HepG2 (cell line): Measurements from ENCODE around the gene DPH2.

ENCODE experiments used
- CBFB ChIP-seq: sonication (generic); formaldehyde crosslinking; IDR thresholded peaks from 2 replicates; pipeline ENCODE4 v1.4.0; 2020; ENCODE audit warnings: missing genetic modification reagents
- EZH2 ChIP-seq: conservative IDR thresholded peaks from 2 replicates; pipeline ENCODE4 v1.6.1; 2012; ENCODE audit warnings: mild to moderate bottlenecking, low read depth, low read length, moderate library complexity
- FOXM1 ChIP-seq: sonication (generic); formaldehyde crosslinking; IDR thresholded peaks from 2 replicates; pipeline ENCODE4 v1.5.0; 2020; ENCODE audit warnings: missing genetic modification reagents
- GABPA ChIP-seq, 2 experiments: IDR thresholded peaks; 2 replicates each; pipeline ENCODE4 v1.6.1; 2011 to 2016; ENCODE audit warnings: low read depth in 2 of 2, low read length in 1 of 2, missing biosample characterization in 1 of 2, missing genetic modification characterization in 1 of 2
- MTF2 ChIP-seq: sonication (generic); formaldehyde crosslinking; IDR thresholded peaks from 2 replicates; pipeline ENCODE4 v1.5.0; 2020; ENCODE audit warnings: missing genetic modification reagents, borderline replicate concordance
- NCOR1 ChIP-seq: fragments of 200-600 bp; sonication (generic); IDR thresholded peaks from 2 replicates; pipeline ENCODE4 v1.7.0; 2017; ENCODE audit warnings: antibody characterized with exemption, low read length, borderline replicate concordance
- NFE2L2 ChIP-seq: fragments of 150-350 bp; IDR thresholded peaks from 2 replicates; pipeline ENCODE4 v1.6.1; 2014; ENCODE audit warnings: low read length
- TAF1 ChIP-seq: sonication (generic); formaldehyde crosslinking; IDR thresholded peaks from 2 replicates; pipeline ENCODE4 v1.4.0; 2020; ENCODE audit warnings: missing genetic modification reagents
- XRCC5 ChIP-seq: fragments of 200-400 bp; formaldehyde crosslinking; optimal IDR thresholded peaks from 2 replicates; pipeline ENCODE3; 2017; ENCODE audit warnings: mild to moderate bottlenecking, low read length
- ZNF558 ChIP-seq: sonication (generic); formaldehyde crosslinking; IDR thresholded peaks from 2 replicates; pipeline ENCODE4 v1.9.0; 2022; ENCODE audit warnings: mild to moderate bottlenecking, missing genetic modification reagents, borderline replicate concordance
- ZNF7 ChIP-seq: IDR thresholded peaks from 2 replicates; pipeline ENCODE4 v1.6.1; 2016; ENCODE audit warnings: missing biosample characterization, missing genetic modification reagents
- TF ChIP-seq, protein P1 (sequence below): sonication (generic); formaldehyde crosslinking; IDR thresholded peaks from 2 replicates; pipeline ENCODE4 v1.5.0; 2020; ENCODE audit warnings: missing genetic modification reagents
- TF ChIP-seq, protein P2 (sequence below): sonication (generic); formaldehyde crosslinking; IDR thresholded peaks from 2 replicates; pipeline ENCODE4 v1.5.0; 2020; ENCODE audit warnings: mild to moderate bottlenecking, missing genetic modification reagents, moderate library complexity
- TF ChIP-seq, protein P3 (sequence below): sonication (generic); formaldehyde crosslinking; IDR thresholded peaks from 2 replicates; pipeline ENCODE4 v1.4.0; 2020; ENCODE audit warnings: mild to moderate bottlenecking, missing genetic modification reagents, borderline replicate concordance

DNA sequence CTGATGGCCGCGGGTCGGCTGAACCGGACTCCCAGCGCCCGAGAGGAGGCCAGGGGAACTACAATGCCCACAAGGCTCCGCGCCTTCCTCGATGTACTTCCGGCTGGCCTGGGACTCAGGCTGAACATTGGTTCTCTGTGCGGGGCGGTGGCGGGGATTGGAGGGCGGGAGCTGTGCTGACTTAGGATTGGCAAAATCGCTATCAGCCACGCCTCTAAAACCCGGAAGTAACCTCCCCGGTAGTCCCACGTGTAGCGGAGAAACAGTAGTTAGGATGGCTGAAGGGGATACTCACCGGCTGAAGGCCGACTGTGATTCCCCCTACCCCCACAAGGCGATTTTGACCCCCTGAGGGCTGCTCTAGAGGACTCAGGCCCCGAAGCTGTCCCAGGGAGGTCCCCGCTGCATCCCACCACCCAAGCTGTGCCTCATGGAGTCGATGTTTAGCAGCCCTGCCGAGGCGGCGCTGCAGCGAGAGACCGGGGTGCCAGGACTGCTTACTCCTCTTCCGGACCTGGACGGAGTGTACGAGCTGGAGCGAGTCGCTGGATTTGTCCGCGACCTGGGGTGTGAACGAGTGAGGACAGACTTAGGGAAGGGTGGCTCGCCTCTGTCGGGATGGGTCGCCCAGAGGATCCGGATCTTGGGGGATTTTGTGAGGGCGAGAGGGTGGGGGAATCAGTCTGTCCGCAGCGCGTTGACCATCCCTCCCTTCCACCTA lies at the start of gene DPH2:
- no peak for TF ChIP-seq CBFB
- TF ChIP-seq NFE2L2, result no peak
- TF ChIP-seq FOXM1 (CRISPR knock-in tag), result no peak
- no peak for TF ChIP-seq EZH2
- TF ChIP-seq, protein P1, sequence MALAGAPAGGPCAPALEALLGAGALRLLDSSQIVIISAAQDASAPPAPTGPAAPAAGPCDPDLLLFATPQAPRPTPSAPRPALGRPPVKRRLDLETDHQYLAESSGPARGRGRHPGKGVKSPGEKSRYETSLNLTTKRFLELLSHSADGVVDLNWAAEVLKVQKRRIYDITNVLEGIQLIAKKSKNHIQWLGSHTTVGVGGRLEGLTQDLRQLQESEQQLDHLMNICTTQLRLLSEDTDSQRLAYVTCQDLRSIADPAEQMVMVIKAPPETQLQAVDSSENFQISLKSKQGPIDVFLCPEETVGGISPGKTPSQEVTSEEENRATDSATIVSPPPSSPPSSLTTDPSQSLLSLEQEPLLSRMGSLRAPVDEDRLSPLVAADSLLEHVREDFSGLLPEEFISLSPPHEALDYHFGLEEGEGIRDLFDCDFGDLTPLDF (CRISPR knock-in tag), result no peak
- TF ChIP-seq GABPA (IDR thresholded peaks at IDR 0.05; ENCODE audit: low read depth, low read length), result no peak
- TF ChIP-seq GABPA (CRISPR knock-in tag; IDR thresholded peaks at IDR 0.05; ENCODE audit: low read depth), result peak; percentile 97
- peak; percentile 10 for TF ChIP-seq XRCC5
- 0 out of 2 replicates have a peak, but pooled peaks have one; percentile 21 for TF ChIP-seq TAF1 (CRISPR knock-in tag)
- TF ChIP-seq ZNF7 (CRISPR knock-in tag), result no peak
- TF ChIP-seq ZNF558 (CRISPR knock-in tag), result no peak
- TF ChIP-seq, protein P2, sequence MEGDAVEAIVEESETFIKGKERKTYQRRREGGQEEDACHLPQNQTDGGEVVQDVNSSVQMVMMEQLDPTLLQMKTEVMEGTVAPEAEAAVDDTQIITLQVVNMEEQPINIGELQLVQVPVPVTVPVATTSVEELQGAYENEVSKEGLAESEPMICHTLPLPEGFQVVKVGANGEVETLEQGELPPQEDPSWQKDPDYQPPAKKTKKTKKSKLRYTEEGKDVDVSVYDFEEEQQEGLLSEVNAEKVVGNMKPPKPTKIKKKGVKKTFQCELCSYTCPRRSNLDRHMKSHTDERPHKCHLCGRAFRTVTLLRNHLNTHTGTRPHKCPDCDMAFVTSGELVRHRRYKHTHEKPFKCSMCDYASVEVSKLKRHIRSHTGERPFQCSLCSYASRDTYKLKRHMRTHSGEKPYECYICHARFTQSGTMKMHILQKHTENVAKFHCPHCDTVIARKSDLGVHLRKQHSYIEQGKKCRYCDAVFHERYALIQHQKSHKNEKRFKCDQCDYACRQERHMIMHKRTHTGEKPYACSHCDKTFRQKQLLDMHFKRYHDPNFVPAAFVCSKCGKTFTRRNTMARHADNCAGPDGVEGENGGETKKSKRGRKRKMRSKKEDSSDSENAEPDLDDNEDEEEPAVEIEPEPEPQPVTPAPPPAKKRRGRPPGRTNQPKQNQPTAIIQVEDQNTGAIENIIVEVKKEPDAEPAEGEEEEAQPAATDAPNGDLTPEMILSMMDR (CRISPR knock-in tag), result peak; percentile 40
- TF ChIP-seq MTF2 (CRISPR knock-in tag), result no peak
- TF ChIP-seq NCOR1, result no peak
- TF ChIP-seq, protein P3, sequence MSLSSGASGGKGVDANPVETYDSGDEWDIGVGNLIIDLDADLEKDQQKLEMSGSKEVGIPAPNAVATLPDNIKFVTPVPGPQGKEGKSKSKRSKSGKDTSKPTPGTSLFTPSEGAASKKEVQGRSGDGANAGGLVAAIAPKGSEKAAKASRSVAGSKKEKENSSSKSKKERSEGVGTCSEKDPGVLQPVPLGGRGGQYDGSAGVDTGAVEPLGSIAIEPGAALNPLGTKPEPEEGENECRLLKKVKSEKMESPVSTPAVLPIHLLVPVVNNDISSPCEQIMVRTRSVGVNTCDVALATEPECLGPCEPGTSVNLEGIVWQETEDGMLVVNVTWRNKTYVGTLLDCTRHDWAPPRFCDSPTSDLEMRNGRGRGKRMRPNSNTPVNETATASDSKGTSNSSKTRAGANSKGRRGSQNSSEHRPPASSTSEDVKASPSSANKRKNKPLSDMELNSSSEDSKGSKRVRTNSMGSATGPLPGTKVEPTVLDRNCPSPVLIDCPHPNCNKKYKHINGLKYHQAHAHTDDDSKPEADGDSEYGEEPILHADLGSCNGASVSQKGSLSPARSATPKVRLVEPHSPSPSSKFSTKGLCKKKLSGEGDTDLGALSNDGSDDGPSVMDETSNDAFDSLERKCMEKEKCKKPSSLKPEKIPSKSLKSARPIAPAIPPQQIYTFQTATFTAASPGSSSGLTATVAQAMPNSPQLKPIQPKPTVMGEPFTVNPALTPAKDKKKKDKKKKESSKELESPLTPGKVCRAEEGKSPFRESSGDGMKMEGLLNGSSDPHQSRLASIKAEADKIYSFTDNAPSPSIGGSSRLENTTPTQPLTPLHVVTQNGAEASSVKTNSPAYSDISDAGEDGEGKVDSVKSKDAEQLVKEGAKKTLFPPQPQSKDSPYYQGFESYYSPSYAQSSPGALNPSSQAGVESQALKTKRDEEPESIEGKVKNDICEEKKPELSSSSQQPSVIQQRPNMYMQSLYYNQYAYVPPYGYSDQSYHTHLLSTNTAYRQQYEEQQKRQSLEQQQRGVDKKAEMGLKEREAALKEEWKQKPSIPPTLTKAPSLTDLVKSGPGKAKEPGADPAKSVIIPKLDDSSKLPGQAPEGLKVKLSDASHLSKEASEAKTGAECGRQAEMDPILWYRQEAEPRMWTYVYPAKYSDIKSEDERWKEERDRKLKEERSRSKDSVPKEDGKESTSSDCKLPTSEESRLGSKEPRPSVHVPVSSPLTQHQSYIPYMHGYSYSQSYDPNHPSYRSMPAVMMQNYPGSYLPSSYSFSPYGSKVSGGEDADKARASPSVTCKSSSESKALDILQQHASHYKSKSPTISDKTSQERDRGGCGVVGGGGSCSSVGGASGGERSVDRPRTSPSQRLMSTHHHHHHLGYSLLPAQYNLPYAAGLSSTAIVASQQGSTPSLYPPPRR (CRISPR knock-in tag), result no peak
